HT1080 (cell line): Measurements from ENCODE around the gene CDH4. TPM values are rescaled to one million over a fixed set of nuclear protein-coding genes. Genes with fewer than 3 reads are reported as not detected.

Source experiments
- DNase-seq: peaks from one replicate; pipeline ENCODE4 v3.0.0-alpha.2; 2015; ENCODE audit warnings: low read depth
- total RNA-seq: library from RNA; depleted of rRNA; stranded (reverse); fragments of >200 nt; shearing (Covaris generic); gene quantifications from 2 replicates; pipeline ENCODE4 v1.2.3, GENCODE V29; 2014

CDH4 gene
- total RNA-seq, 1 experiment from 2014 or later: 10.8 TPM

DNA sequence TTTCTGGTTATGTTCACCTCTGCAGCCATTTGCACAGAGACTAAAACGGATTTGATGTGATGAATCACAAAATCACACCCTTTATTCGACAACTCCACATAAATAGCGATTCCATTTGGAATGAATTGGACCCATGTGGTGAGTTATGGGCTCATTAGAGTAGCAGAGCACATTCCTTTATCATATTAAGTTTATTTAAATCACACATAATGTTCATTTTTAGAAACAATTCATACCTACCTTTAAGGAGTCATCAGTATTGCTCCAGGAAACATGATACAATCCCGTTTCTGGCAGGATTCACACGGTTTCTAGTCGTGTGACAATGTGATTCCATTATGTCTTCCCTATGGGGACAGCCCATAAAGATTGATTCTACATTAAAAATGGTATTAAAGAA lies 303.5 kb downstream of the CDH4 start:
- no peak for DNase-seq

- DNase-seq: peak; percentile 92
Observed at GRCh38 chr20:61556111-61556510, 304.1 kb downstream of the CDH4 start.

- no peak for DNase-seq
Observed at GRCh38 chr20:61556673-61557072, 304.6 kb downstream of the CDH4 start.

DNA sequence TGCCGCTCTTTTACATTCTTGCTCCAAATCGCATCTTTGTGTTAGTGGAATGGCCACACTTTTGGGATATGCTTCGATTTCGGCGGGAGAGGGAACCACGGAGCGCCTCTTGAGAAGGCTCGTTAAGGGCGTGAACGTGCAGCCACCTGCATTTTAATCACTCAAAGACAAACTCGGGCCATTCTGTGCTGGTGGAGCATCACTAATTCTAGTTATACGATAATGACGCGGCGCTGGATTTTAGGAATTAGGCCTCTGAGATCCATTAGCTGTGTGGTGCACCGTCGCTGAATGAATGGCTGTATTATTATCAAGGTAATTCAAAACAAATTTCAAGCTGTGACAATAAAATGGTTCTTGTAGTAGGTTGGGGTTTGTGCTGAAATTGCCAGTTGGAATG lies 305.6 kb downstream of the CDH4 start:
- no peak for DNase-seq

DNA sequence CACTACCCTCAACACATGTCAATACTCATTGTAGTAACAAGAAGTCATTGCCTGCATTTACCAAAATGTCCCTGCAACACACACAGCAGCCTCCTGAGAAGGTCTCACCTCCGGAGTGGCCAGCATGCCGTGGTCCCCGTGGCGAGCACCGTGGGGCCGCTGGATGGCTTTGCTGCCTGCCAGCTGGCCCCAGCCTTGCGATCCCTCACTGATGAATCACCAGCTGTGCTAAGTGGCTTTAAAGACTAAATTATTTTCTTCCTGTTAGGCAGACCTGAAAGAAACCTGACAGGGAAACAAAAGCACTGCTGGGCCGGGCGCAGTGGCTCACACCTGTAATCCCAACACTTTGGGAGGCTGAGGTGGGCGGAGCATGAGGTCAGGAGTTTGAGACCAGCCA lies 306.7 kb downstream of the CDH4 start:
- peak; percentile 25 for DNase-seq

GRCh38 chr20:61559706-61560315 lies 307.8 kb downstream of the CDH4 start:
- DNase-seq: no peak

- DNase-seq: peak; percentile 54
Observed at GRCh38 chr20:61560361-61560853, 308.3 kb downstream of the CDH4 start.

- DNase-seq: no peak
Observed at GRCh38 chr20:61561111-61561830, 309.2 kb downstream of the CDH4 start.

DNA sequence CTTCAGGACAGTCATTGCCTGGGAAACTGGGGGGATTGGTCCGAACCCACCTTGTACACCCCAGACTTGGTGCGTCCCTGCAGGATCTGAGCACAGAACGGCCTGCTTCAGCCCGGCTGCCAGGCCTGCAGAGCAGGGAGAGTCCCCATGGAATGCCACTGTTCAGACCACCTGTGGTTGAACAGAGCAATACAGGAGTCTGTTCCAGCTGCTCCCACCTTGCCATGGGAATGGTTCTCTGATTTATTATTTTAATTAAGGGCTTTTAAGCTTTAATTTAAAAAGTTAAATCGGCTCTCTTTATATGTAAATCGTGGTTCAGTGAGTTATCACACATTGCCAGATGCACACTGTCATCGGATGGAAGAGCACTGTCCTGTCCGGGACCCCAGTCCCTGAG lies 310.4 kb downstream of the CDH4 start:
- DNase-seq: no peak

GRCh38 chr20:61562897-61563504 lies 310.9 kb downstream of the CDH4 start:
- no peak for DNase-seq

DNA sequence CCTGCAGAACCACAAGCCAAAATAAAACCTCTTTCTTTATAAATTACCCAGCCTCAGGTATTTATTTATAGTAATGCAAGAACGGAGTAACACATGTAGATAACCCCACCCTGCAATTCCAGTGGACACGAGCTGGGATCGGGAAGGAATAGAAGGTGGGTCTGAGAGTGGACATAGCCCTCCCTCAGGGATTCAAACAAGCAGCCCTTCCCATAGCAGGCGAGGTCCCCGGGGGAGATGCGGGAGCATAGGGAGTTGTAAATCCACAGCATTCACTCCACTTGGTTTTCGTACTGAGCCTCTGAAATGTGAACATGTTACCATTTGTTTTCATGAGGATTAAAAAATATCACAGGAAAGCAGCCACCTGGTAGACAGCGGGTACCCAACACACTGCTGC lies 312.6 kb downstream of the CDH4 start:
- no peak for DNase-seq

DNA sequence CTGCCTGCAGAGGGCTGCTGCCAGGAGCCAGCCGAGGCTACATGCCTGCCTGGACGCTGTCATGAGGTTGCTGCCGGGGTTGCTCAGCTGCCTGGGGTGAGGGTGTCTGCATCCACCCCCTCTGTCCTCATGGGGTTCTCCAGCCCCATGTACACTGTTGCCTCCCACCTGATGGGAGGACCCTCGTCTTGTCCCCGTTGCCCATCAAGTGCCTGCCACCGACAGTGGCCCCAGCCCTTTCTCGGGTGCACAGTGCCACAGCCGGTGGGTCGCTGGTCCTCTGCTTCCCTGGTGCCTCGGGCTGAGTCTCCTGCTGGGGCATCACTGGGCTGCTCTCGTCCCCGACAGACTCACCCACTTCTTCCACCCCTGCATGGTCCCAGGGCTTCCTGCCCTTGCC lies 313.7 kb downstream of the CDH4 start:
- no peak for DNase-seq

- no peak for DNase-seq
Observed at GRCh38 chr20:61566691-61567090, 314.6 kb downstream of the CDH4 start.

- DNase-seq: no peak
Observed at GRCh38 chr20:61567204-61567603, 315.1 kb downstream of the CDH4 start.

GRCh38 chr20:61569825-61570224 lies 317.8 kb downstream of the CDH4 start:
- no peak for DNase-seq

GRCh38 chr20:61570646-61571195 lies 318.7 kb downstream of the CDH4 start:
- DNase-seq: no peak

DNA sequence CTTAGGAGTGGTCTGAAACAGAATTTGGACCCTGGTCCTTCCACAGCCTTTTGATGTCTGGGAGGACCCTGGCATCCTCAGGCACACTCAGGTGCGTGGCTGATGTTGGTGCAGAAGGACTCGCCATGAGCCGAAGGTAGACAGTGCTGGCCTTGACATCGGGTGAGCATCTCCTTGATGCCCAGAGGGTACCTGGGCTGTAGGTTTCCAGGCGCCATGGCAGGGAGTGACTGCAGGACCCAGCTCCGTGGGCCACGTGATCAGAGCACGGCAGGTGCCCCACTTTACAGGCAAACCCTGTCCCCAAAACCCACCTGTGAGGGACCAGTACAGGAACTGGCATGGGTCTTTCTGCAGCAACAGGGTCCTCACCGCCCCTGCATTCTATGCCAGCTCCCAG lies 319.2 kb downstream of the CDH4 start:
- no peak for DNase-seq

- no peak for DNase-seq
Observed at GRCh38 chr20:61571916-61572711, 320.1 kb downstream of the CDH4 start.

DNA sequence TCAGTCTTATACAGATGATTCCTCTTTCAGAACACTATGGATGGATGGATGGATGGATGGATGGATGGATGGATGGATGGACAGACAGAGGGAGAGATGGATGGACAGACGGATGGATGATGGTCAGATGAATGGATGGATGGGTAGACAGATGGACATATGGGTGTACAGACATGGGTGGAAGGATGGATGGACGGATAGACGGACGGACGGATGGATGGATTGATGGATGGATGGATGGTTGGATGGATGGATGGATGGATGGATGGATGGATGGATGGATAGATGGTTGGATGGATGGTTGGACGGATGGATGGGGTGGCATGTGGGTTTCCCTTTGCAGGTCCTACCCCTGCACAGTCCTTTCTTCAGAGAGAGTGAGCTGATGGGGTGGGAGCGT lies 320.7 kb downstream of the CDH4 start:
- no peak for DNase-seq

DNA sequence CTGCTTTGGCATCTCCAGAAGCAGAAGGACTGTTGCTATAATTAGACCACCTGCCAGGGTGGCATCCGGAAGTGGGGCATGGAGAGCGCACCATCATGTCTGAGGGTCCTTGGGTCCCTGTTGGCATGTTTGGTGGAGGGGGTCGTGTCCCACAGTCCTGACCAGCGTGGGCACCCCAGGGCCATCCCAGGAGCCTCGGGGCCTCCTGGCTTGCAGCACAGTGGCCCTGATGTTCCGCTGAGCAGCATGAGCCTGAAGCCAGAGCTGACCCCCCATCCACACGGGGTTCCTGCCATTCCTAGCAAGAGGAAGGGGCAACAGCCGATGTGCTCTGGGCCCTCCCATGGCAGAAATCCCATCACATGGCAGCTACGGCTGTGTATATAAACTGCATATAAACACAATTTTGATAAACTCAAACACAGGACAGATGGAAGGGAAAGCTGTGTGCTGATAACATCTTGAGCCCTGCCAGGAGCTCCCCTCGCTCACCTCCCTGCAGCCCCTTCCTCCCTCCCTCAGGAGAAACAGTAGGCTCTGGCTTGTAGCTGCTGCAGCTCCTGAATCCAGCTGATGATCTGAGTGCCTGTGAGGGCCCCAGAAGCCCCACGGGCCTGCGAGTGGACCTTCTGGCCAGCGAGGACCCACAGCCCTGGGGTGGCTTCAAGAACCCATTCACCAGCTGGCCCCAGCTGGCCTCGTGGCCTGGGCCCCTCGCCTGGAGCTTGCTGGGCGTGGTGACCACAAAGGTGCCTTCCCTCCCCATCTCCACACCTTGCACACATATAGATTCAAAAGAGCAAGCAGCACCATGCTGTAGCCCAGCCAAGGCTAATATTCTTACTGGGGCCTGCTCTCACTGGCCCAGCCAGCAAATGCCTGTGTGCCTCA lies 321.6 kb downstream of the CDH4 start:
- DNase-seq: no peak
